HEK293 (cell line): ENCODE measurements around the gene FARSA.
A peak's percentile ranks its signal among the peaks of the same experiment; 100 is the strongest.

Experiments
- GLI2 ChIP-seq: fragments of 450-650 bp; formaldehyde crosslinking; IDR thresholded peaks from 2 replicates; pipeline ENCODE4; 2017; ENCODE audit warnings: missing biosample characterization, missing genetic modification characterization, low read depth, borderline replicate concordance
- GLI4 ChIP-seq: fragments of 450-650 bp; formaldehyde crosslinking; IDR thresholded peaks from 2 replicates; pipeline ENCODE4 v1.5.1; 2016; ENCODE audit warnings: missing biosample characterization, missing genetic modification characterization
- HOXA7 ChIP-seq: sonication (generic); formaldehyde crosslinking; IDR thresholded peaks from 2 replicates; pipeline ENCODE4 v1.8.1; 2022; ENCODE audit warnings: missing genetic modification reagents, borderline replicate concordance
- PBX3 ChIP-seq: sonication (generic); formaldehyde crosslinking; IDR thresholded peaks from 2 replicates; pipeline ENCODE4 v1.8.1; 2022; ENCODE audit warnings: mild to moderate bottlenecking, moderate library complexity, missing genetic modification reagents
- SALL2 ChIP-seq: fragments of 450-650 bp; formaldehyde crosslinking; IDR thresholded peaks from 2 replicates; pipeline ENCODE4 v1.5.0; 2017; ENCODE audit warnings: missing biosample characterization, mild to moderate bottlenecking, missing genetic modification characterization, borderline replicate concordance
- SP3 ChIP-seq: fragments of 450-650 bp; formaldehyde crosslinking; IDR thresholded peaks from 2 replicates; pipeline ENCODE4 v1.5.1; 2016; ENCODE audit warnings: missing biosample characterization, missing genetic modification characterization
- TCF7L2 ChIP-seq: IDR thresholded peaks from 2 replicates; pipeline ENCODE4 v1.6.1; 2011; ENCODE audit warnings: low read depth, mild to moderate bottlenecking, inconsistent platforms, low read length, moderate library complexity, borderline replicate concordance
- ZBTB10 ChIP-seq: fragments of 450-650 bp; formaldehyde crosslinking; IDR thresholded peaks from 2 replicates; pipeline ENCODE4 v1.5.1; 2016; ENCODE audit warnings: missing biosample characterization, missing genetic modification characterization
- ZNF112 ChIP-seq: fragments of 450-650 bp; formaldehyde crosslinking; IDR thresholded peaks from 2 replicates; pipeline ENCODE4 v1.5.0; 2017; ENCODE audit warnings: missing biosample characterization, missing genetic modification characterization
- ZNF132 ChIP-seq: fragments of 450-650 bp; formaldehyde crosslinking; IDR thresholded peaks from 2 replicates; pipeline ENCODE4 v1.5.1; 2017; ENCODE audit warnings: missing biosample characterization, missing genetic modification characterization, borderline replicate concordance
- ZNF292 ChIP-seq: fragments of 450-650 bp; formaldehyde crosslinking; IDR thresholded peaks from 2 replicates; pipeline ENCODE4 v1.5.1; 2016; ENCODE audit warnings: low read depth, missing biosample characterization, missing genetic modification characterization, borderline replicate concordance
- ZNF501 ChIP-seq: fragments of 450-650 bp; formaldehyde crosslinking; IDR thresholded peaks from 2 replicates; pipeline ENCODE4 v1.5.1; 2016; ENCODE audit warnings: missing biosample characterization, missing genetic modification characterization
- ZNF514 ChIP-seq: fragments of 450-650 bp; formaldehyde crosslinking; IDR thresholded peaks from 2 replicates; pipeline ENCODE4 v1.5.1; 2016; ENCODE audit warnings: missing biosample characterization, missing genetic modification characterization
- ZNF600 ChIP-seq: fragments of 450-650 bp; formaldehyde crosslinking; IDR thresholded peaks from 2 replicates; pipeline ENCODE4 v1.5.1; 2016; ENCODE audit warnings: missing biosample characterization, missing genetic modification characterization
- ZNF654 ChIP-seq: fragments of 450-650 bp; formaldehyde crosslinking; IDR thresholded peaks from 2 replicates; pipeline ENCODE4 v1.5.1; 2016; ENCODE audit warnings: low read depth, missing biosample characterization, missing genetic modification characterization
- ZNF660 ChIP-seq: fragments of 450-650 bp; IDR thresholded peaks from 2 replicates; pipeline ENCODE4 v1.5.1; 2018; ENCODE audit warnings: missing biosample characterization, mild to moderate bottlenecking, missing genetic modification characterization
- ZNF670 ChIP-seq: fragments of 450-650 bp; formaldehyde crosslinking; IDR thresholded peaks from 2 replicates; pipeline ENCODE4 v1.5.1; 2016; ENCODE audit warnings: missing biosample characterization, missing genetic modification characterization, low read depth
- ZNF776 ChIP-seq: fragments of 450-650 bp; formaldehyde crosslinking; IDR thresholded peaks from 2 replicates; pipeline ENCODE4 v1.5.0; 2017; ENCODE audit warnings: missing biosample characterization, missing genetic modification characterization, borderline replicate concordance
- ZNF830 ChIP-seq: fragments of 450-650 bp; IDR thresholded peaks from 2 replicates; pipeline ENCODE4 v1.5.0; 2018; ENCODE audit warnings: missing biosample characterization, missing genetic modification characterization, low read depth, mild to moderate bottlenecking, moderate library complexity
- ZSCAN16 ChIP-seq: fragments of 450-650 bp; formaldehyde crosslinking; IDR thresholded peaks from 2 replicates; pipeline ENCODE4 v1.5.1; 2016; ENCODE audit warnings: missing biosample characterization, missing genetic modification characterization
- TF ChIP-seq, protein P1 (sequence below): fragments of 450-650 bp; formaldehyde crosslinking; IDR thresholded peaks from 2 replicates; pipeline ENCODE4 v1.5.1; 2016; ENCODE audit warnings: missing biosample characterization, missing genetic modification characterization
- TF ChIP-seq, protein P2 (sequence below): fragments of 450-650 bp; formaldehyde crosslinking; IDR thresholded peaks from 2 replicates; pipeline ENCODE4 v1.5.1; 2016; ENCODE audit warnings: missing biosample characterization, missing genetic modification characterization
- TF ChIP-seq, protein P3 (sequence below): fragments of 450-650 bp; formaldehyde crosslinking; IDR thresholded peaks from 2 replicates; pipeline ENCODE4 v1.5.1; 2016; ENCODE audit warnings: missing biosample characterization, missing genetic modification characterization, borderline replicate concordance
- TF ChIP-seq, protein P4 (sequence below): fragments of 450-650 bp; formaldehyde crosslinking; optimal IDR thresholded peaks from 2 replicates; pipeline ENCODE3; 2016; ENCODE audit warnings: missing biosample characterization, mild to moderate bottlenecking, missing genetic modification characterization
- TF ChIP-seq, protein P5 (sequence below): fragments of 450-650 bp; formaldehyde crosslinking; IDR thresholded peaks from 2 replicates; pipeline ENCODE4 v1.5.1; 2016; ENCODE audit warnings: missing biosample characterization, missing genetic modification characterization

Gene FARSA

GRCh38 chr19:12937927-12938778, 4.6 kb upstream of the FARSA start, which contains the start of gene CALR (continued):
- TF ChIP-seq ZBTB10 (tag by site-specific recombination) = peak; percentile 94
- no peak for TF ChIP-seq ZSCAN16 (tag by site-specific recombination)
- TF ChIP-seq ZNF660 = peak; percentile 84
- peak; percentile 64; the same call in 1 of the 2 replicates for TF ChIP-seq ZNF501 (tag by site-specific recombination)
- peak; percentile 91; the same call in 1 of the 2 replicates for TF ChIP-seq GLI4 (tag by site-specific recombination)
- TF ChIP-seq TCF7L2 = no peak
- no peak for TF ChIP-seq ZNF776 (tag by site-specific recombination)
- no peak for TF ChIP-seq ZNF292 (tag by site-specific recombination)
- TF ChIP-seq ZNF830 (tag by site-specific recombination) = no peak
- TF ChIP-seq, protein P1, sequence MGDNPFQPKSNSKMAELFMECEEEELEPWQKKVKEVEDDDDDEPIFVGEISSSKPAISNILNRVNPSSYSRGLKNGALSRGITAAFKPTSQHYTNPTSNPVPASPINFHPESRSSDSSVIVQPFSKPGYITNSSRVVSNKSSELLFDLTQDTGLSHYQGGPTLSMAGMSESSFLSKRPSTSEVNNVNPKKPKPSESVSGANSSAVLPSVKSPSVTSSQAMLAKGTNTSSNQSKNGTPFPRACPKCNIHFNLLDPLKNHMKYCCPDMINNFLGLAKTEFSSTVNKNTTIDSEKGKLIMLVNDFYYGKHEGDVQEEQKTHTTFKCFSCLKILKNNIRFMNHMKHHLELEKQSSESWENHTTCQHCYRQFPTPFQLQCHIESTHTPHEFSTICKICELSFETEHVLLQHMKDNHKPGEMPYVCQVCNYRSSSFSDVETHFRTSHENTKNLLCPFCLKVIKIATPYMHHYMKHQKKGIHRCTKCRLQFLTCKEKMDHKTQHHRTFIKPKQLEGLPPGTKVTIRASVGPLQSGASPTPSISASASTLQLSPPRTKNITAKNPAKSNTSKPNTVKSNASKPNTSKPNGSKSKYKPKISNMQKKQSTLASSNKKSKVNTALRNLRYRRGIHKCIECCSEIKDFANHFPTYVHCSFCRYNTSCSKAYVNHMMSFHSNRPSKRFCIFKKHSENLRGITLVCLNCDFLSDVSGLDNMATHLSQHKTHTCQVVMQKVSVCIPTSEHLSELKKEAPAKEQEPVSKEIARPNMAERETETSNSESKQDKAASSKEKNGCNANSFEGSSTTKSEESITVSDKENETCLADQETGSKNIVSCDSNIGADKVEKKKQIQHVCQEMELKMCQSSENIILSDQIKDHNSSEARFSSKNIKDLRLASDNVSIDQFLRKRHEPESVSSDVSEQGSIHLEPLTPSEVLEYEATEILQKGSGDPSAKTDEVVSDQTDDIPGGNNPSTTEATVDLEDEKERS (tag by site-specific recombination) = no peak
- no peak for TF ChIP-seq SALL2 (tag by site-specific recombination)
- TF ChIP-seq, protein P2, sequence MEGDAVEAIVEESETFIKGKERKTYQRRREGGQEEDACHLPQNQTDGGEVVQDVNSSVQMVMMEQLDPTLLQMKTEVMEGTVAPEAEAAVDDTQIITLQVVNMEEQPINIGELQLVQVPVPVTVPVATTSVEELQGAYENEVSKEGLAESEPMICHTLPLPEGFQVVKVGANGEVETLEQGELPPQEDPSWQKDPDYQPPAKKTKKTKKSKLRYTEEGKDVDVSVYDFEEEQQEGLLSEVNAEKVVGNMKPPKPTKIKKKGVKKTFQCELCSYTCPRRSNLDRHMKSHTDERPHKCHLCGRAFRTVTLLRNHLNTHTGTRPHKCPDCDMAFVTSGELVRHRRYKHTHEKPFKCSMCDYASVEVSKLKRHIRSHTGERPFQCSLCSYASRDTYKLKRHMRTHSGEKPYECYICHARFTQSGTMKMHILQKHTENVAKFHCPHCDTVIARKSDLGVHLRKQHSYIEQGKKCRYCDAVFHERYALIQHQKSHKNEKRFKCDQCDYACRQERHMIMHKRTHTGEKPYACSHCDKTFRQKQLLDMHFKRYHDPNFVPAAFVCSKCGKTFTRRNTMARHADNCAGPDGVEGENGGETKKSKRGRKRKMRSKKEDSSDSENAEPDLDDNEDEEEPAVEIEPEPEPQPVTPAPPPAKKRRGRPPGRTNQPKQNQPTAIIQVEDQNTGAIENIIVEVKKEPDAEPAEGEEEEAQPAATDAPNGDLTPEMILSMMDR (tag by site-specific recombination) = 0 out of 2 replicates have a peak, but pooled peaks have one; percentile 37
- no peak for TF ChIP-seq ZNF654 (tag by site-specific recombination)
- TF ChIP-seq, protein P3, sequence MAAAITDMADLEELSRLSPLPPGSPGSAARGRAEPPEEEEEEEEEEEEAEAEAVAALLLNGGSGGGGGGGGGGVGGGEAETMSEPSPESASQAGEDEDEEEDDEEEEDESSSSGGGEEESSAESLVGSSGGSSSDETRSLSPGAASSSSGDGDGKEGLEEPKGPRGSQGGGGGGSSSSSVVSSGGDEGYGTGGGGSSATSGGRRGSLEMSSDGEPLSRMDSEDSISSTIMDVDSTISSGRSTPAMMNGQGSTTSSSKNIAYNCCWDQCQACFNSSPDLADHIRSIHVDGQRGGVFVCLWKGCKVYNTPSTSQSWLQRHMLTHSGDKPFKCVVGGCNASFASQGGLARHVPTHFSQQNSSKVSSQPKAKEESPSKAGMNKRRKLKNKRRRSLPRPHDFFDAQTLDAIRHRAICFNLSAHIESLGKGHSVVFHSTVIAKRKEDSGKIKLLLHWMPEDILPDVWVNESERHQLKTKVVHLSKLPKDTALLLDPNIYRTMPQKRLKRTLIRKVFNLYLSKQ (tag by site-specific recombination) = no peak
- TF ChIP-seq SP3 = peak; percentile 89
- no peak for TF ChIP-seq ZNF132 (tag by site-specific recombination)
- no peak for TF ChIP-seq PBX3 (CRISPR knock-in tag)
- TF ChIP-seq, protein P4, sequence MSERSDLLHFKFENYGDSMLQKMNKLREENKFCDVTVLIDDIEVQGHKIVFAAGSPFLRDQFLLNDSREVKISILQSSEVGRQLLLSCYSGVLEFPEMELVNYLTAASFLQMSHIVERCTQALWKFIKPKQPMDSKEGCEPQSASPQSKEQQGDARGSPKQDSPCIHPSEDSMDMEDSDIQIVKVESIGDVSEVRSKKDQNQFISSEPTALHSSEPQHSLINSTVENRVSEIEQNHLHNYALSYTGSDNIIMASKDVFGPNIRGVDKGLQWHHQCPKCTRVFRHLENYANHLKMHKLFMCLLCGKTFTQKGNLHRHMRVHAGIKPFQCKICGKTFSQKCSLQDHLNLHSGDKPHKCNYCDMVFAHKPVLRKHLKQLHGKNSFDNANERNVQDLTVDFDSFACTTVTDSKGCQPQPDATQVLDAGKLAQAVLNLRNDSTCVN = peak; percentile 85
- TF ChIP-seq, protein P5, sequence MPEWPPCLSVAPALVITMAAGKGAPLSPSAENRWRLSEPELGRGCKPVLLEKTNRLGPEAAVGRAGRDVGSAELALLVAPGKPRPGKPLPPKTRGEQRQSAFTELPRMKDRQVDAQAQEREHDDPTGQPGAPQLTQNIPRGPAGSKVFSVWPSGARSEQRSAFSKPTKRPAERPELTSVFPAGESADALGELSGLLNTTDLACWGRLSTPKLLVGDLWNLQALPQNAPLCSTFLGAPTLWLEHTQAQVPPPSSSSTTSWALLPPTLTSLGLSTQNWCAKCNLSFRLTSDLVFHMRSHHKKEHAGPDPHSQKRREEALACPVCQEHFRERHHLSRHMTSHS (tag by site-specific recombination) = no peak
- TF ChIP-seq ZNF514 = no peak
- no peak for TF ChIP-seq ZNF670 (tag by site-specific recombination)
- no peak for TF ChIP-seq HOXA7 (CRISPR knock-in tag)
- no peak for TF ChIP-seq ZNF112 (tag by site-specific recombination)
- TF ChIP-seq ZNF600 (tag by site-specific recombination) = peak; percentile 37
- no peak for TF ChIP-seq GLI2 (tag by site-specific recombination)
